ENCODE measurements around the gene FMNL2.
"Not testable (repeated sequence)": the region's sequence is repeated elsewhere in the genome, so short reads cannot be mapped to it uniquely, and the experiment has no call there.

The FMNL2 gene

DNA sequence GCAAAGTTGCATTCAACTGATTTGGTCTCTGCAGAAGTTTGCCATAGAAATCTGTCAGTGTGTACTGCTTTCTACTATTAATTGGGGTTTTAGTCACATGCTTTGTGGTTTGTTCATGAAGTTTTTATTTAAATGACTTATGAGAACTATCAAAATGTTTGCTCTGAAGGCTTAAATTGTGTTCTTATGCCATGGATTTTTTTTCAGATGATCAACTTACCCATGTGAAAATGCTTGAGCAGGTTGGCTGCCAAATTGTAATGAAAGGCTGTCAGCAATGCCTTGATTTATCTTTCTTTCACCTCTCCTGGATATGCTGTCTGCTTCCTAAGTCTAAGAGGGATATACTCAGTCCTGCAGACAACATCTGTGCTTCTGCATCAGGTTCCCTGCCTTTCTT lies 50.7 kb downstream of the FMNL2 start:
- TF ChIP-seq, protein P1, sequence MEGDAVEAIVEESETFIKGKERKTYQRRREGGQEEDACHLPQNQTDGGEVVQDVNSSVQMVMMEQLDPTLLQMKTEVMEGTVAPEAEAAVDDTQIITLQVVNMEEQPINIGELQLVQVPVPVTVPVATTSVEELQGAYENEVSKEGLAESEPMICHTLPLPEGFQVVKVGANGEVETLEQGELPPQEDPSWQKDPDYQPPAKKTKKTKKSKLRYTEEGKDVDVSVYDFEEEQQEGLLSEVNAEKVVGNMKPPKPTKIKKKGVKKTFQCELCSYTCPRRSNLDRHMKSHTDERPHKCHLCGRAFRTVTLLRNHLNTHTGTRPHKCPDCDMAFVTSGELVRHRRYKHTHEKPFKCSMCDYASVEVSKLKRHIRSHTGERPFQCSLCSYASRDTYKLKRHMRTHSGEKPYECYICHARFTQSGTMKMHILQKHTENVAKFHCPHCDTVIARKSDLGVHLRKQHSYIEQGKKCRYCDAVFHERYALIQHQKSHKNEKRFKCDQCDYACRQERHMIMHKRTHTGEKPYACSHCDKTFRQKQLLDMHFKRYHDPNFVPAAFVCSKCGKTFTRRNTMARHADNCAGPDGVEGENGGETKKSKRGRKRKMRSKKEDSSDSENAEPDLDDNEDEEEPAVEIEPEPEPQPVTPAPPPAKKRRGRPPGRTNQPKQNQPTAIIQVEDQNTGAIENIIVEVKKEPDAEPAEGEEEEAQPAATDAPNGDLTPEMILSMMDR (IDR thresholded peaks at IDR 0.05; ENCODE audit: insufficient read depth, missing control alignments), result no peak

DNA sequence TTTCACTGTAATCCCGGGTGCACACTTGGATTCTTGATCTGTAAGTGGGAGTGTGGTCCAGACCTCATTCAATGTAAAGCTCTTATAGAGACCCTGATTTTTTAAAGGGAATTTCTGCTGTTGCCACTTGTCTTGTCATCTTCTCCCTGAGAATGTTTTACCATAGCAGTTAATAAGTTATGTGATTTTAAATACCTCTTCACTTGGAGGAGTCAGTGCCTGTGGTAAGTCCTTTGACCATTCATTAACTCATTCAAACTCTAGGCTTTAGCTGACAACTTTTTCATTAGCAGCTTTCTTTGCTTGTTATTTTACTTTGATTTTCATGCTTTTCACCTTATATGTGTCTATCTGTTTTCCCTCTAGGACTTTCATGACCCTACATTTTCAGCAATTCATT lies 51.3 kb downstream of the FMNL2 start:
- FAIRE-seq (no peak), DNase-seq (ENCODE audit: insufficient read length, low spot score) (no peak)
- TF ChIP-seq, protein P1 (IDR thresholded peaks at IDR 0.05; ENCODE audit: insufficient read depth, missing control alignments), result no peak

More for the DNA sequence above, 50.7 kb downstream of the FMNL2 start:
- no peak for FAIRE-seq
- no peak for DNase-seq (ENCODE audit: insufficient read length, low spot score)

DNA sequence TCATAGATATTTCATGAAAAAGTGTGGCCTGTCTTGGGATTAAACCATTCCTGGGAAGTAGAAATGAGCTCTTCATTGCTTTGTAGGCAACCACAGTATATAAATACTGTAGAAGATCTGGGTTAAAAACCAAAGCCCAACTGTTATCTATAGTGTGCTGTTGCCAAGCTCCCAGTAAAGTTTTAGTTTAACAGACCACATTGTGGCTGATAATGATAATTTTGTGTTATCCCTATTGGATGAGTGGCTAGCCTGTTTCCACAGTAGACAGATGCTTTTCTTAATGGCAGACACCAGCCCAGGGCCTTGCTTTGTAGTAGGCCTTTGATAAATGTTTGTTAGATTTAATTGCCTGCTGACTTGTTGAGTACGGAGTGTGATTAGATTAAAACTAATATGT lies 52.1 kb downstream of the FMNL2 start:
- FAIRE-seq, result no peak
- TF ChIP-seq, protein P1 (IDR thresholded peaks at IDR 0.05; ENCODE audit: insufficient read depth, missing control alignments), result no peak
- no peak for DNase-seq (ENCODE audit: insufficient read length, low spot score)

DNA sequence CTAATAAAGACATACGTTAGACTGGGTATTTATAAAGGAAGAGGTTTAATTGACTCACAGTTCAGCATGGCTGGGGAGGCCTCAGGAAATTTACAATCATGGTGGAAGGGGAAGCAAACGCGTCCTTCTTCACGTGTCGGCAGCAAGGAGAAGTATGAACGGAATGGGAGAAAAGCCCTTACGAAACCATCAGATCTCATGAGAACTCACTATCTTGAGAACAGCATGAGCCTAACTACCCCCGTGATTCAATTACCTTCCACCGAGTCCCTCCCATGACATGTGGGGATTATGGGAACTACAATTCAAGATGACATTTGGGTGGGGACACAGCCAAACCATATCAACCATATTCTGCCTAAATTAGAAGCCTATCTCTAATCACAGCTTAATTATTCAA lies 53.3 kb downstream of the FMNL2 start:
- not testable (repeated sequence) for DNase-seq (ENCODE audit: insufficient read length, low spot score); FAIRE-seq

DNA sequence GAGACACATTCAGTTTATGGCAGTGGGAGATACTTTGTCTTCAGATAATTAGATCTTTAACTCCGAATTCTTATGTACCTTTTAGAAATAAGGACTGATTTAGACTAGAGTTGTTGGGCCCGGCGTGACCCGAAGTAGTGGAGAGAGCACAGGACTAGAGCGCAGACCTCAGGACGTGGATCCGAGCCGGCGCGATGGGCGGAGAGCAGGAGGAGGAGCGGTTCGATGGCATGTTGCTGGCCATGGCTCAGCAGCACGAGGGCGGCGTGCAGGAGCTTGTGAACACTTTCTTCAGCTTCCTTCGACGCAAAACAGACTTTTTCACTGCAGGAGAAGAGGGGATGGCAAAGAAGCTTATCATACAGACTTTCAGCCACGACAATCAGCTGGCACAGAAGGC lies 54.5 kb downstream of the FMNL2 start:
- FAIRE-seq (no peak), DNase-seq (ENCODE audit: insufficient read length, low spot score) (no peak)
- TF ChIP-seq, protein P1 (IDR thresholded peaks at IDR 0.05; ENCODE audit: insufficient read depth, missing control alignments), result no peak

DNA sequence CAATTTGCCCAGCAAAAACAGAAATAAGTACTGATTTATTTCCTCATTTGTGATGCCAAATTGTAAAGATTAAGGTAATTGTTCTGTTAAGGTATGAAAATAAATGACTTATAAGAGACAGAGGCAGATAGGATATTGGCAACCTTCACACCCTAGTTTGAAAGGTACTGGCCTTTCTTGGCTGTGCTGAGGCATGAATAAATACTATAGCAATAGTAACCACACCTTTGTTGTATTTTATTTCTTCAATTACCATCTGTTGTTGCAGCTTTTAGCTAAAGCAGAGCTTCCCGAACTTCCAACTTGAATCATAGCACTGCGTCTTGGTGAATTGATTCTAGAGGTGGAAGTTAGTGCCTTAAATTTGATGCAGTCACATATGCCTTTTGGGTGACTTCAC lies 55.9 kb downstream of the FMNL2 start:
- FAIRE-seq (no peak), DNase-seq (ENCODE audit: insufficient read length, low spot score) (no peak)
- TF ChIP-seq, protein P1 (IDR thresholded peaks at IDR 0.05; ENCODE audit: insufficient read depth, missing control alignments), result no peak

DNA sequence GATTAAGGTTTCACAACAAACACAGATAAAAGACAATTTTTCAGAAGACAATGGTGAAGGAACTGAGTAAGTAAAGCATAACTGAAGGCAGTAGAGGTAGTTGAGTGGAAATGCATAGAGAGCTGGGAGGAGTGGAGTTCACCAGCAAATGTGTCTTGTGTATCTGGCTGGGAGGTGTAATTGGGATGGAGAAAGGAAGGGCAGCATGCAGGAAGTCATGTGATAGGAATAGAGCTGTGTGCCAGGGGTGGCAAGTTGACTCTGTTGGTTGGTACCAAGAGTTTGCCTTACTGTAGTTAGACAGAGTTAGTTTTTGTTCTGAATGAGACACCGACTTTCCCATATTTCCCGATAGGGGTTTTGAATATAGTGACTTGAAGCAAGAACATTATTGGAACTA lies 56.3 kb downstream of the FMNL2 start:
- DNase-seq (ENCODE audit: insufficient read length, low spot score) (no peak), FAIRE-seq (no peak)
- TF ChIP-seq, protein P1 (IDR thresholded peaks at IDR 0.05; ENCODE audit: insufficient read depth, missing control alignments), result no peak

DNA sequence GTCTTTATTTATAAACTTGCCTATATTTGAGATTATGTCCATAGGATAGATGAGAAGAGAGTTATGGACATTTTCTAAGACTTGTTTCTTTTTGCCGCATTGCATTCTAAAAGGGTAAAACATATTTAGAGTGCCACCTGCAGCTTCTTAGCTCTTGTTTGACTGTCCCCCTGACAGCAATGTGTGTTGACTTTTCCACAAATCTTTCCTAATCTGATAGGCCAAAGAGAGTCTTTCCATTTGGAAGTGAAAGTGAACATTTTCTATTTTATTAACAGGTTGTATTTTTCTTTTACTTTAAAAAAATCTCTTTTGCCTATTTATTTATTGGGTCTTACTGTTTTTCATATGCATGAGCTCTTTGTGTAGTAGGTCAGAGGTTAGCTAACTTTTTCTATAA lies 58.4 kb downstream of the FMNL2 start:
- DNase-seq (ENCODE audit: insufficient read length, low spot score) (no peak), FAIRE-seq (no peak)
- TF ChIP-seq, protein P1 (IDR thresholded peaks at IDR 0.05; ENCODE audit: insufficient read depth, missing control alignments), result no peak
